Erythroblast (primary cell): ENCODE results near the gene PPP2R2C.

Experiments
- DNase-seq, 2 experiments: peaks; one replicate each; lab custom pipeline; 2025; lab: John Stamatoyannopoulos, UW
- GATA1 ChIP-seq: IDR thresholded peaks from 2 replicates; pipeline ENCODE4 v1.6.1; 2011; ENCODE audit warnings: low read depth, mild to moderate bottlenecking, control low read depth, low read length, moderate library complexity
- POLR2A ChIP-seq: IDR thresholded peaks from 2 replicates; pipeline ENCODE4 v1.6.1; 2011; ENCODE audit warnings: mild to moderate bottlenecking, low read length

The PPP2R2C gene

GRCh38 chr4:6346373-6347110 lies 125.9 kb downstream of the PPP2R2C start:
- TF ChIP-seq POLR2A (no peak), GATA1 (no peak)
- no peak for DNase-seq

- TF ChIP-seq GATA1: no peak
- no peak for DNase-seq
Observed at GRCh38 chr4:6345866-6346265, 126.5 kb downstream of the PPP2R2C start.

DNA sequence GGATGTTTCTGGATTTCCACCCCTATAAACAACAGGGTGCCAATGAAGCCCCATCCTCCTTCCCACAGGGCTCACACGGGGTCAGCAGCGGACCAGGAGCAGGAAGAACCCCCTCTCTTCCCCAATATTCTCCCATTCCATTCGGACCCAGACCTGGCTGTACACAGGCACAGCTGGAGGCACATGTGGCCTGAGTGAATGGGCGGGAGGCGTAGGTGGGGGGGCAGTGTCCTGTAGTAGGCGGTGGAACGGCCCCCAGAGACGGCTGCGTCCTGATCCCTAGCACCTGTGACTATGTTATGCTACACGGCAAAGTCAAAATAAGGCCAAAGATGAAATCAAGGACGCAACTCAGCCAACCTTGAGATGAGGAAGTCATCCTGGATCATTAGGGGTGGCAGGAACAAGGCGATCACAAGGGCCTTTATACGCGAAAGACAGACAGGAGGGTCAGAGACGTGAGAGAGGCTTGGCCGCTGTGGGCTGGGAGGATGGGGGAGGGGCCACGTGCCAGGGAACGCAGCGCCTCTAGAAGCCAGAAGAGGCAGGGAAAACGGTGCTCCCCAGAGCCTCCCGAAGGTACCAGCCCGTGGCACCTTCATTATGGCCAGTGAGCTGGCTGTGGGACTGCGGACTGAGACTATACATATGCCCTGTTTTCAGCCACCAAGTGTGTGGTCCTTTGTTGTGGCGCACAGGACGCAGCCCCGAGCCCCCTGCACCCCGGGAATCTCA lies 127.2 kb downstream of the PPP2R2C start:
- TF ChIP-seq POLR2A (no peak), GATA1 (no peak)

DNA sequence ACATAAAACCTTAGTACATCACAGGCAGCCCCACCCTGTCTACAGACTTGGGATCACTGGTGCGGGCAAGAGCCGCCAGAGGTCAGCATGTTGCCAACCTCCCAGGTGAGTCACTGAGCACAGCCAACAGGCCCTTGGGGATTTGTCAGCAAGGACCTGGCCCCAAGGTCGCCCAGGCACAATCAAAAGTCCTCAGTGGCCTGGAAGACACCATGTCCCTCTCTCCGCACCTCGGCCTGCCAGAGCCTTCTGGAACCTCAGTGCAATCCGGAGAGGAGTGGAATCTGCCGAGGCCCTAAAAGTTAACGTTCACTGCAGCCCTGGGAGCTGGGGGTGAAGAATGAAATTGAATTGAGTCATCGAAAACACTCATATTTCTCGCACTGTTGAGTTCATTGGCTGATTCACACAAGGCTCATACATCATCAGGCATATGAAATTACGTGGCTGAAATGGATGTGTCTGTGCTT lies 128.4 kb downstream of the PPP2R2C start:
- no peak for DNase-seq
- TF ChIP-seq POLR2A (no peak), GATA1 (no peak)

More for the DNA sequence above, 127.2 kb downstream of the PPP2R2C start:
- DNase-seq: no peak

GRCh38 chr4:6342530-6343293 lies 129.7 kb downstream of the PPP2R2C start:
- no peak for DNase-seq
- no peak for TF ChIP-seq POLR2A
- TF ChIP-seq GATA1: no peak

DNA sequence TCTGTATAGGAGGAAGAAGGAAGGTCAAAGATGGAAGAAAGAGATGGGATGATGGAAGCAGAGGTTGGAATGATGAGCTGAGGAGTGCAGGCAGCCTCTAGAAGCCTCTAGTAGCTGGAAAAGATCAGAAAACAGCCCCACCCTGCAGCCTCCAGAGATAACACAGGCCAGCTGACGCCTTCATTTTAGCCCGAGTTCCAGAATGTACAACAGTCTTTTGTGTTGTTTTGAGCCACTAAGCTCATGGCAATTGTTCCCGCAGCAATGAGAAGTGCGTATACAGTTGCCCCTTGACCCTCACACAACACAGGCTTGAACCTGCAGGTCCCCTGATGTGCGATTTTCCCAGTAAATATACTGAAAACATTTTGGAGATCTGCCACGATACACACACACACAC lies 130.7 kb downstream of the PPP2R2C start:
- DNase-seq: no peak
- no peak for TF ChIP-seq GATA1
- TF ChIP-seq POLR2A: no peak

DNA sequence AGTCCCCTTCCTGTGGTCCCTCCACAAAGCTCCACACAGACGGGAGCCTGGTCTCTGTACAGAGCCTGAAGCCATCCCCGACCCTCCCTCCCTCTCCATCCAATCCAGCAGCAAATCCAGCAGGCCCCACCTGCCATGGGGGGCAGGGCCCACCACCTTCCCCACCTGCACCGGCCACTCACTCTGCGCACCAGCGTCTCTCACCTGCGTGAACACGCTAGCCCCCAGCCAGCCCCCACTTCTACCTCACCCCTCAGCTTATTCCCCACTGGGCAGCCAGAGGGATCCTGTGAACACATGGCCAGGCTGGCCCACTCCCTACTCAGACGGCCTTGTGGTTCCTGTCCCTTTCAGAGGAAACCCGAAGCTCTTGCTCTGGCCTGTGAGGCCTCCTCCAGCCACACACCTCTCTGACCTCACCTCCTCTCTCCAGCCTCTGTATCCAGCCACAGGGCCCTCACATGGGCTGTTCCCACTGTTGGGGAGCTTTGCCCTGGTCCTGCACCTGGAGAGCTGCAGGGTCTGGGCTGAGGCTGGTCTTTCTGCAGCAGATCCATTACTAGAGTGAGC lies 131.9 kb downstream of the PPP2R2C start:
- TF ChIP-seq POLR2A (no peak), GATA1 (no peak)
- DNase-seq: no peak

DNA sequence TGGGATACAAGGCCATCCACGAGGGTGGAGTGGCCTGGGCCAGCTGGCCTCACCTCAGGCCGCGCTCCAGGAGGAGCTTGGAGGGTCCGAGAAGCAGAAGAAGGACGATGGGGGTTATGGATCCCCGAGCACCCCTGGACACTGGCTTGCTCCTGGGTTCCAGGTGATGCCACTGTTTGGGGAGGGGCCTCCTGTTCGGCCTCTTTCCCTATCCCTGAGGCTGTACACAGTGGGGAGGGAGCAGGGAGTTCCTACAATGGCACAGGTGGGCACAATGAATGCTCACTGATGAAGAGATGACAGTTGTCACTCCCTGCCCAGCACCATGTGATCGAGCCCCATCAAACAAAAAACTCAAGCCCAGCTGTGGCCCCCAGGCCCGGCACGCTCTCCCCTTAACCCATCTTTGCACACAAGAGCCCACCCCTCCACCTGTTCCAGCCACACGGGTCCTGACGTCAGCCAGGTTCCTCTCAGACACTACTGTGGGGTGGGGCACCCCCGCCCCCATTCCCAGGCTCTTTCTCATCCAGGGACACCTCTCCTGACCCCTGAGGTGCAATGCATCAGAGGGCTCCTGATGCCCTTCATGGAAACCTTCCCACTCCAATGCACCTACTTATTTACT lies 132.5 kb downstream of the PPP2R2C start:
- no peak for TF ChIP-seq POLR2A
- no peak for TF ChIP-seq GATA1

DNA sequence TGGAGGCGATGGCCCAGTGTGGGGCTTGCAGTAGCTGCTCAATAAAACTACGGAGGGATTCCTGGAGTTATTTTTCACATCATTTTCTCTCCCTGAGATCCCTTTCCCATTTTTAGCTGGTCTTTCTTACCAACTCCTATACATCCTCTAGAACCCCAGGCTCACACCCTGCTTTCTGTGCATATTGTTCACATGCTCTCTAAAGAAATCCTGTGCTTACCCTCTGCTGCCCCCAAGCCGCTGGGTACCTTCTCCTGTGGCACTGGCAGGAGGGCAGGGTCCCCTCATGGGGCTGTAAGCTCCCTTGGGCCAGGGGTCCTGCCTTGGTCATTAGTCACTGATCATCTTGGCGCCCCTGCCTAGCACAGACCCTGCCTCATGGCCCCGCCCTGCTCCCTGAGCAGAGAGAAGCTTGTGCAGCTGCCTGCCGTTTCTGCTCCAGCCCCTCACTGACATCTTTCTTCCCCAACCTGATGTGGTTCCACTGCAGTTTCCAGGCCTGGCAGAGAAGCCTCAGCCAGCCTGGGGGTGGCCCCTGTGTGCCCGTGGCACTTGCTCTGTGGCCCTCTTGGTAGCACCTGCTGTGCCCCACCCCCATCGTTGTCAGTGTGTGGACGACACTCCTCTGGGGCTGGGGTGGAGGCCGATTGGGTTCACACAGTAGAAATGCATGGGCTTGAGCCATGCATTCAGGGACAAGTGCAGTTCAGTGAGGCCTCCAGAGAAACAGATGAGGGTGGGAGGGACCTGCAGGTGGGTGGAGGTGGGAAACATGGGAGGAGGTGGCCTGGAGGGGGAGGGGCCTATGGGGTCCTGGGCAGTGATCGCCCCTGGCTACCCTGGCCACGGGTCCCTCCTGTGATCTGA lies 133.2 kb downstream of the PPP2R2C start:
- TF ChIP-seq GATA1: no peak
- no peak for TF ChIP-seq POLR2A
- no peak for DNase-seq

More for the DNA sequence above, 132.5 kb downstream of the PPP2R2C start:
- no peak for DNase-seq

GRCh38 chr4:6338175-6338950 lies 134.1 kb downstream of the PPP2R2C start:
- no peak for TF ChIP-seq GATA1
- TF ChIP-seq POLR2A: no peak

GRCh38 chr4:6337331-6337935 lies 135.0 kb downstream of the PPP2R2C start:
- DNase-seq: no peak
- TF ChIP-seq GATA1 (no peak), POLR2A (no peak)

More at GRCh38 chr4:6338175-6338950, 134.1 kb downstream of the PPP2R2C start:
- DNase-seq: no peak
